HK-2 (cell line): ENCODE results near the gene RAB12.
"Not testable (repeated sequence)": the region's sequence is repeated elsewhere in the genome, so short reads cannot be mapped to it uniquely, and the experiment has no call there.

ENCODE experiments used
- DNase-seq: peaks from one replicate; pipeline ENCODE4 v3.0.0-alpha.2; 2018; ENCODE audit not compliant: unreplicated experiment

RAB12 gene

GRCh38 chr18:8647359-8647758 is 38.1 kb downstream of the RAB12 start:
- DNase-seq, result not testable (repeated sequence)

DNA sequence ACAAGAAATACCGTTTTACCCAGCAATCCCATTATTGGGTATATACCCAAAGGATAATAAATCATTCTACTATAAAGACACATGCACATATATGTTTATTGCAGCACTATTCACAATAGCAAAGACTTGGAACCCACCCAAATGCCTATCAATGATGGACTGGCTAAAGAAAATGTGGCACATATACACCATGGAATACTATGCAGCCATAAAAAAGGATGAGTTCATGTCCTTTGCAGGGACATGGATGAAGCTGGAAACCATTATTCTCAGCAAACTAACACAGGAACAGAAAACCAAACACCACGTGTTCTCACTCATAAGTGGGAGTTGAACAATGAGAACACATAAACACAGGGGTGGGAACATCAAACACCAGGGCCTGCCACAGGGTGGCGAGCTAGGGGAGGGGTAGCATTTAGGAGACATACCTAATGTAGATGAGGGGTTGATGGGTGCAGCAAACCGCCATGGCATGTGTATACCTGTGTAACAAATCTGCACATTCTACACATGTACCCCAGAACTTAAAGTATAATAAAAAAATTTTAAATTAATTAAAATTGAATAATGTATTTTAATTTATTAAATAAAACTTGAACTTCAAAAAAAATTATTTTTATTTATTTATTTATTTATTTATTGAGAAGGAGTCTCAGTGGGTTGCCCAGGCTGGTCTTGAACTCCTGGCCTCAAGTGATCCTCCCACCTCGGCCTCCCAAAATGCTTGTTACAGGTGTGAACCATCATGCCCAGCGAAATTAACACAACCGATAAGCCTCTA is 42.4 kb downstream of the RAB12 start:
- DNase-seq, result not testable (repeated sequence)

- DNase-seq, result no peak
Observed at GRCh38 chr18:8654503-8655451, 45.5 kb downstream of the RAB12 start.

- no peak for DNase-seq
Observed at GRCh38 chr18:8656232-8656631, 47.0 kb downstream of the RAB12 start.

- no peak for DNase-seq
Observed at GRCh38 chr18:8657050-8657820, 48.0 kb downstream of the RAB12 start.

- DNase-seq, result no peak
Observed at GRCh38 chr18:8657873-8658470, 48.7 kb downstream of the RAB12 start.

- no peak for DNase-seq
Observed at GRCh38 chr18:8658858-8659485, 49.7 kb downstream of the RAB12 start.

- no peak for DNase-seq
Observed at GRCh38 chr18:8659609-8660242, 50.5 kb downstream of the RAB12 start.

- no peak for DNase-seq
Observed at GRCh38 chr18:8660316-8660715, 51.1 kb downstream of the RAB12 start.

DNA sequence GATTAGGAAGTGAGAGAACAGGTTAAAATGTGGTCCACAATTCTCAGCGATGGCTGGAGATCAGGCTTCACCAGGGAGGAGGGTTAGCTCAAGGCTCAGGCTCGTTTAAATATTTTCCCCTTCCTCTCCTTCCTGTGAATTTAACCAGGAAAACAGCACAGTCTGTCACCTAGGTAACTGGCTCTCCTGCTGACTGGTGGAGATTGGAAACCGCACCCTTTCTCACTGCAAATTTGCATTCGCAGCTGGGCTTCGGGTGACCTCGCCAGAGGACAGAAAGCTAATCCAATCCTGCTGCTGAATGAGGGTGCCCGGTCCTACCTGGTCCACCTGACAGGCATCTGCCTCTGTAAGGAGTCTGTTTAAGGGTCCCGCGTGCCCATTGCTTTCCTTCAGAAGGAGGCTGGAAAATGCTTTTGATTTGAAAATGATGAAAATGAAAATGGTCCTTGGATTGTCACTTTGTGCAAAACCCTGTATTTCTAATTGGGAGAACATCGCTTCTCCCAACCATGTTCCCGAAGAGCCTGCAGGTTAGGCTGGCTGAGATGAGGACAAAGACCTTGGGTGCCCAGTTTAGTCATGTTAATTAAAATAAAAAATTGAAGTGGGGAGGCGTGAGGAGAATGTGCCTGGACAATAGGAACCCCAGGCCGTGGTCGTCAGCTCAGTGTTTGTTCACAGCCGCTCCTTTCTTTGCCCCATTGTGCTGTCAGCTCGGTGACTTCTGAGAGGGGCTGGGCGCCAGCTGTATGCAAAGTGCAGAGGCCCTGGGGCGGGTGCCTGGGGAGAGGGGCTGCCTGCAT is 52.7 kb downstream of the RAB12 start:
- no peak for DNase-seq

DNA sequence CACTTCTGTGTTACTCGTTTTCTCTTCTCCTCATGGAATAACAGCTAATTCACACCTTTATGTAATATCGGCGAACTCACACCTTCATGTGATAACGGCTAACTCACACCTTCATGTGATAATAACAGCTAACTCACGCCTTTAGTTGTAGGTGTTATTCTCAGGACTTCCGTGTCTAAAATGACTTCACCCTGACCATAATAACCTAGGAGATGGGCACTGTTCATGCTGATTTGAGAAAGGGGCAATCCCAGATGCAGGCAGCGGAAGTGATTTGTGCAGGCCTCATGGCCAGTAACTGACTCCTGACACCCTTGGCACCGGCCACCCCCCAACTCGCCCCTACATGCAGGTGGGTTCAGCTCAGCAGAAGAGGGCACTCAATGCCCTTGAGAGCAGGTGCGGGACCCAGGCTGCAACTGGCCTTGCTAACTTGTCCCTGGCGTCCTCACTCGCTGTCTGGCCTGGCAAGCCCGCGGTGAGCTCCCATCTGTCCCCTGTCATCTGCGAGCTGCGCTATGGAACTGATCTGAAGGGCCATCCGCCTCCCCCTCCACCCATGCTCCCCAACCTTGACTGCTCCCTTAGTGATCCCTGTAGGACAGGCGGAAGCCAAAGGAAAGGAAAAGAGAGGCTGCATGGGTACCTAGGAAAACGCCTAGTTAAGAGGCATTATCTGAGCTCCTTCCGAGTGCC is 53.5 kb downstream of the RAB12 start:
- no peak for DNase-seq

DNA sequence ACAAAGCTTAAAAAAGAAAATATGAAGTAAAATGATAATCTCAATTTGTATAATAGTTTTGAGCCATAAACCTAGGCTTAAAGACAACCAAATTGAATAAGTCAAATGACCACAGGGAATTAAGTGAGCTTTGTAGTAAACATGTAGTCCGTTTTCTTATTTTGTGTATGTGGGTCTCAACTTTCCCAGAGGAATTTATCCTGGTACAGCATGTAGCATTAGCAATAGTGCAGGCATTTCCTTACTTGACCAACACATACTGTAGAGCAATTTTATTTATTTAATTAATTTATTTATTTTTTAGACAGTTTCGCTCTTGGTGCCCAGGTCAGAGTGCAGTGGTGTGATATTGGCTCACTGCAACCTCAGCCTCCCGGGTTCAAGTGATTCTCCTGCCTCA is 58.6 kb downstream of the RAB12 start:
- no peak for DNase-seq

DNA sequence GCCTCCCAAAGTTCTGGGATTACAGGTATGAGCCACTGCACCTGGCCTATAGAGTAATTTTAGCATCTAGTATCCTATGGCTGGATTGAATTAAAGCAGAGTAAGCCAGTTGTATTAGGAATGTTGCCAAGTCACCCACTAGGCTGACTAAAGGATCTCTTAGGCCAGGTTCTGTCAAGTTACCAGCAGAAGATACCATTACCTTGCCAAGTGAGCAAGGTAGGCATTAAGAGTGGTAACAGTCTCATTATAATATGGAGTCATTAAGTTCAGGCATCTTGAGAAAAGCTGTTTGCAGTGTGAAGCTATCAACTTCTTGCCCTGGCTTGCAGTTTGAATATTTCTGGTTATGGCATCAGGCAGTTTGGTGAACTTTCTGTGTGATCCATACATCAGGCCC is 59.1 kb downstream of the RAB12 start:
- no peak for DNase-seq

DNA sequence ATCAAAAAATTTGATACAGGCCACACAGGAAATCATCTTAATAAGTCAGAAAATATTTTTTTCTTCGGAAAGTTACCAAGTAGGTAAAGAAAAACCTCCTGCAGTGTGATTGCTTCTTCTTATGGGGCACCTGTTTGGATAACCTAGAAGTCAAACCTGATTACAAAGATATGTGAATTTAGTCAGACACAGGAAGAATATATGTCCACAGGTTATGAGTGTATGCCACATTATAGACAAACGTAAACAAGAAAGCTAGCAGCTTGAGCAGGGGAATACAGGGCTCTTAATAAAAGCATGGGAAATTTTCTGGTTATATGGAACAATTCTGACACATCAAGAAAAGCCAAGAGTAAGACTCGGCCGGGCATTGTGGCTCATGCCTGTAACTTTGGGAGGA is 60.3 kb downstream of the RAB12 start:
- DNase-seq, result no peak

DNA sequence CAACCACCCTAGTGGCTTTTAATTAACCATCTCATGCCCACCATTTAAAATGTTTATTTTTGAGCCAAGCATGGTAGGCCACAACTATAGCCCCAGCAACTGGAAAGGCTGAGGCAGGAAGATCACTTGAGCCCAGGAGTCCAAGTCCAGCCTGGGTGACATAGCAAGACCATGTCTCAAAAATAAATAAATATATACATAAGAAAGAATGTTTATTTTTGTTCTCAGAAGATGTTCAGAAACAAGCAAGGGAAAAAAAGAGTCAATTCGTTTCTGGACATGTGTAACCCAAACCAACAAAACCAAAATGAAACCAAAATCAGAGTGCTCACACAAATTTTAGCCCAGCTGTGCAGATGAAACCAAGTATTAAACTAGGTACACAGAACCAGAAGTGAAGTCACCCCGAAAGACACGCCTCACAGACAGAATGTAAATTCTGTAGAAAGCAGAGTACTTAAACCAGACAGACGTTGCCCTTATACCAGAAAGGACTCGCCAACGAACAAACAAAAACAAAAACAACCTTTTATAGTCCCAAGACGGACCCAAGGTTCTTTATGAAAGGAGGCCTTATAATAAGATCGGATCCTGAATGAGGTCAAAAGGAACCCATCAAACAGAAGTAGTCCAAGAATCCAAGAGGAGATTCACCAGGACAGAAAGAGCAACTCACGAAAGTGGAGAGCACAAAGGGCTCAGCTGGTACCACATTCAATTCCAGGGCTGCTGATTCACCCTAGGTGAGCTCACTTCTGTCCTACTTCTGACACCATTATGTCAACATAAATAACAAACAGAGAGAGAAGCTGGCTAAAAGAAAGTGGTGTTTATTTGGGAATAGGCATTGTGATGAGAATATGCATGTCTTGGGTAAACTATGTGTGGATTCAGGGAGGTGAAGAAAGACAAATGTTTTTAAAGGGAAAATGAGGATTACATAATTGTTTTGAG is 64.3 kb downstream of the RAB12 start:
- DNase-seq, result no peak

GRCh38 chr18:8675057-8675456 is 65.8 kb downstream of the RAB12 start:
- DNase-seq, result no peak

DNA sequence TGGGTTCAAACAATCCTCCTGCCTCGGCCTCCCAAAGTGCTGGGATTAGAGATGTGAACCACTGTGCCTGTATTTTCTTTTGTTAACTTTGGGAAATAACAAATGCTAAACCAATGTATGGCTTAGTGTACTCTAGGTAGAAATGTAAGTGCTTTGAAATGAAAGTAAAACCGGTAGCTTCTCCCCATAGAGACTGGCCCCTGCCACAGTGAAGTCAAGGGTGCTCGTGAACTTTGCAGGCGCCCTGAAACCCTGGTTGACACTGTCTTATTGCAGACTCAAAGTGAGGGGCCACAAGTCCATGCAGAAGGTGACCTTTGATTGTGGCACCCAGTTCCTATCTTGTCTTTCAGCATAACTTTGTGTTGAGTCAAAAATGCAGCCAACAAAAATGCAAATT is 72.0 kb downstream of the RAB12 start:
- DNase-seq, result no peak

DNA sequence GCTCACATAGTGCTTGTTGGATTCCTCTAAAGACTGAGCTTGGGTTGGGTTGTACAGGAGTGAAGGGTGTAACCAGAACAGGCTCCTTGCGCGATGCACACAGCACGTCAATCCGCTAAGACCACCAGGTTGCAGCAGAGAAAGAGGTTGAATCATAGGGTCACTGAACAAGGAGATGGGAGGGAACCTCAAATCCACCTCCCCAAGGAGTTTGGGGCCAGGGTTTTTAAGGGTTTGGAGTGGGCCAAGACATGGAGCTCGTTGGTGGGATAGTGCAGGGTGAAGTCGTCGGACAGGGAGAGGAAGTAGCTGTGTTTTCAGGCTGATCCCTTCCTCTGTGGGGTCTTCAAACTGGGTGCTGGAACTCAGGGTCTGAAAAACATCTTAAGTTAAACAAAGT is 75.3 kb downstream of the RAB12 start:
- DNase-seq, result no peak
